Peyer's patch (tissue), 4 donors: ENCODE data around the gene PXDN.

Source experiments
- POLR2A ChIP-seq, 2 donors: fragments of 450-650 bp; IDR thresholded peaks; one replicate each; pipeline ENCODE4 v1.5.1; 2017; ENCODE audit warnings: antibody characterized with exemption in 2 of 2, mild to moderate bottlenecking in 2 of 2, moderate library complexity in 2 of 2
- TF ChIP-seq, protein P1 (sequence below), 6 experiments: fragments of 450-650 bp in 4 of 6; fragments of 200-600 bp in 2 of 6; sonication (generic) in 1 of 6; IDR thresholded peaks; one replicate each; pipeline ENCODE4 v1.5.1; 2017 to 2019; ENCODE audit warnings: antibody characterized with exemption in 6 of 6, mild to moderate bottlenecking in 3 of 6, moderate library complexity in 1 of 6

DNA sequence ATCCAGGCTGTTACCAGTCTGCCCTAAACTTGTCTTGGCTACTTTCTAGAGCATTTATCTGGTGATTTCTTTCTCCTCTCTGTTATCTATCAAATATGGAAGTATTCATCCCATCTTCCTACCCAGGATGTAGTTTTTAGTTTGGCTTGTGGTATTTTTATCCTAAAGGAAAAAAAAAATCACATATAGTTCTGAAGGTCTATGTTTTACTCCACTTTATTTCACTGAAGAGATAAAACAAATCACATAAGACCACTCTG lies 62.2 kb downstream of the PXDN start:
- TF ChIP-seq, protein P1, sequence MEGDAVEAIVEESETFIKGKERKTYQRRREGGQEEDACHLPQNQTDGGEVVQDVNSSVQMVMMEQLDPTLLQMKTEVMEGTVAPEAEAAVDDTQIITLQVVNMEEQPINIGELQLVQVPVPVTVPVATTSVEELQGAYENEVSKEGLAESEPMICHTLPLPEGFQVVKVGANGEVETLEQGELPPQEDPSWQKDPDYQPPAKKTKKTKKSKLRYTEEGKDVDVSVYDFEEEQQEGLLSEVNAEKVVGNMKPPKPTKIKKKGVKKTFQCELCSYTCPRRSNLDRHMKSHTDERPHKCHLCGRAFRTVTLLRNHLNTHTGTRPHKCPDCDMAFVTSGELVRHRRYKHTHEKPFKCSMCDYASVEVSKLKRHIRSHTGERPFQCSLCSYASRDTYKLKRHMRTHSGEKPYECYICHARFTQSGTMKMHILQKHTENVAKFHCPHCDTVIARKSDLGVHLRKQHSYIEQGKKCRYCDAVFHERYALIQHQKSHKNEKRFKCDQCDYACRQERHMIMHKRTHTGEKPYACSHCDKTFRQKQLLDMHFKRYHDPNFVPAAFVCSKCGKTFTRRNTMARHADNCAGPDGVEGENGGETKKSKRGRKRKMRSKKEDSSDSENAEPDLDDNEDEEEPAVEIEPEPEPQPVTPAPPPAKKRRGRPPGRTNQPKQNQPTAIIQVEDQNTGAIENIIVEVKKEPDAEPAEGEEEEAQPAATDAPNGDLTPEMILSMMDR (IDR thresholded peaks at IDR 0.05): no peak
- no peak for TF ChIP-seq POLR2A (IDR thresholded peaks at IDR 0.05)
